Left cardiac atrium (tissue), 4 donors: Measurements from ENCODE around the gene RYR3. TPM values are rescaled to one million over a fixed set of nuclear protein-coding genes. Genes with fewer than 3 reads are reported as not detected.

Experiments used
- ATAC-seq, 2 donors: fragments of 200-7000 bp; cut with Tn5 transposase; one replicate each; pipeline ENCODE4 v1.9.1; 2020; ENCODE audit warnings: mild to moderate bottlenecking in 2 of 2, moderate library complexity in 2 of 2
- DNase-seq: peaks from one replicate; pipeline ENCODE4 v3.0.0-alpha.2; 2020
- intact Hi-C, 2 donors: fragments of 100-400 bp; cut with DNase I; formaldehyde crosslinking; loops; one replicate each; pipeline versions ENCODE4 v1.14.1 to v1.15.1; 2022 to 2023
- total RNA-seq, 2 donors: library from RNA; stranded (reverse); fragmentation: NEBNext Ultra II Directional; extraction: Animal tissue kit (Norgen Biotek cat#: 25700); gene quantifications; one replicate each; pipeline ENCODE4 v1.2.1, GENCODE V29; 2021
- donor health status: DM: no; HTN: yes; CAD: no.
- donor health status: DM: no; HTN: yes; CAD: no; lungs with severe emphysema.
- donor health status: DM: yes; HTN: yes; CAD: no.
- donor health status: Dilated cardiomyopathy.

Gene RYR3
- total RNA-seq, 2 donors from 2014 or later: 0.15 to 0.21 TPM

- no peak for DNase-seq
- ATAC-seq: no peak
- intact Hi-C loops: no loop called here
Observed at GRCh38 chr15:33314069-33314468, 3.3 kb downstream of the RYR3 start.

GRCh38 chr15:33315044-33315443 is 4.3 kb downstream of the RYR3 start:
- DNase-seq (no peak), ATAC-seq (no peak)
- intact Hi-C loops: no loop called here

- no peak for DNase-seq
- intact Hi-C loops: no loop called here
- no peak for ATAC-seq
Observed at GRCh38 chr15:33317896-33318295, 7.1 kb downstream of the RYR3 start.

- intact Hi-C loops: no loop called here
- DNase-seq (no peak), ATAC-seq (no peak)
Observed at GRCh38 chr15:33320017-33320416, 9.2 kb downstream of the RYR3 start.

GRCh38 chr15:33322091-33322490 is 11.3 kb downstream of the RYR3 start:
- intact Hi-C loops: no loop called here
- ATAC-seq (no peak), DNase-seq (no peak)

- intact Hi-C loops: no loop called here
- no peak for ATAC-seq
- DNase-seq: no peak
Observed at GRCh38 chr15:33324609-33325008, 13.8 kb downstream of the RYR3 start.

- ATAC-seq (no peak), DNase-seq (no peak)
- intact Hi-C loops: no loop called here
Observed at GRCh38 chr15:33326908-33327307, 16.1 kb downstream of the RYR3 start.

GRCh38 chr15:33328106-33328505 is 17.3 kb downstream of the RYR3 start:
- no peak for ATAC-seq
- no peak for DNase-seq
- intact Hi-C loops: no loop called here

- ATAC-seq: no peak
- DNase-seq: no peak
- intact Hi-C loops: no loop called here
Observed at GRCh38 chr15:33329457-33329856, 18.7 kb downstream of the RYR3 start.

- no peak for ATAC-seq
- no peak for DNase-seq
- intact Hi-C loops: no loop called here
Observed at GRCh38 chr15:33330931-33331330, 20.2 kb downstream of the RYR3 start.

- intact Hi-C loops: no loop called here
- DNase-seq (no peak), ATAC-seq (no peak)
Observed at GRCh38 chr15:33341953-33342352, 31.2 kb downstream of the RYR3 start.

- no peak for DNase-seq
- intact Hi-C loops: no loop called here
- no peak for ATAC-seq
Observed at GRCh38 chr15:33343275-33343674, 32.5 kb downstream of the RYR3 start.

- no peak for ATAC-seq
- DNase-seq: no peak
- intact Hi-C loops: no loop called here
Observed at GRCh38 chr15:33344111-33344510, 33.3 kb downstream of the RYR3 start.

GRCh38 chr15:33344530-33344929 is 33.8 kb downstream of the RYR3 start:
- intact Hi-C loops: no loop called here
- ATAC-seq: no peak

GRCh38 chr15:33354411-33354810 is 43.6 kb downstream of the RYR3 start:
- DNase-seq (no peak), ATAC-seq (no peak)
- intact Hi-C loops: no loop called here

More at GRCh38 chr15:33344530-33344929, 33.8 kb downstream of the RYR3 start:
- no peak for DNase-seq

- DNase-seq (no peak), ATAC-seq (no peak)
- intact Hi-C loops: no loop called here
Observed at GRCh38 chr15:33357845-33358244, 47.1 kb downstream of the RYR3 start.

- ATAC-seq (peak in 1 of 2 donors; percentile 47), DNase-seq (no peak)
- intact Hi-C loops: no loop called here
Observed at GRCh38 chr15:33358306-33358705, 47.5 kb downstream of the RYR3 start.

- DNase-seq (no peak), ATAC-seq (peak in 1 of 2 donors; percentile 58)
- intact Hi-C loops: no loop called here
Observed at GRCh38 chr15:33360886-33361285, 50.1 kb downstream of the RYR3 start.

GRCh38 chr15:33369941-33370622 is 59.3 kb downstream of the RYR3 start:
- intact Hi-C loops: no loop called here
- ATAC-seq: no peak

GRCh38 chr15:33370623-33371020 is 59.9 kb downstream of the RYR3 start:
- no peak for ATAC-seq
- no peak for DNase-seq
- intact Hi-C loops: no loop called here

More at GRCh38 chr15:33369941-33370622, 59.3 kb downstream of the RYR3 start:
- DNase-seq: no peak

- intact Hi-C loops: no loop called here
- DNase-seq (no peak), ATAC-seq (no peak)
Observed at GRCh38 chr15:33371159-33371558, 60.4 kb downstream of the RYR3 start.
